NB4 (cell line): ENCODE data around the gene FXR2.

Experiments
- CTCF ChIP-seq: IDR thresholded peaks from one replicate; pipeline ENCODE4 v1.5.1; 2012; ENCODE audit warnings: low read depth, low read length
- MYC ChIP-seq: IDR thresholded peaks from 2 replicates; pipeline ENCODE4 v1.6.1; 2011; ENCODE audit warnings: low read depth, low read length
- POLR2A ChIP-seq: IDR thresholded peaks from 2 replicates; pipeline ENCODE4 v1.6.1; 2011; ENCODE audit warnings: mild to moderate bottlenecking; ENCODE audit not compliant: insufficient read length; ENCODE audit errors: extremely low read depth
- TF ChIP-seq, protein P1 (sequence below): IDR thresholded peaks from 2 replicates; pipeline ENCODE4 v1.6.1; 2011; ENCODE audit warnings: low read depth, low read length

DNA sequence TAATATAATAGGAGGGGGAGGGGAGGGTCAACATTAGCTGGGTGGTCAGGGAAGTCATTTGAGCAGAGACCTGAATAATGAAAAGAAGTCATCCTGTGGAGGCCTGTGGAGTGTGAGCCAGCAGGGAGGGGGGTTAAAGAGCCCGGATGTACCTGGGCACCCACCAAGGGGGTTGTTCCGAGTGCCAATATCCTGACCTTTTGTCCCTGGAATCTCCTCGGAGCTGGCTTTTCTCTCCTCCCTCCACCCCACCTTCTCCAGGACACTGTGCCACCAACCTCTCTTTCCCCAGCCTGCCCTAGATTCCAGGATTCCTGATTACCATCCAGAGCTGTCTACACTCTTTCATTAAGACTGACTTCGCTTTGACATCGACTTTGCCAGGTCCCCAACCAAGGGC is 21.5 kb upstream of the FXR2 start:
- TF ChIP-seq POLR2A (no peak), CTCF (no peak), MYC (no peak)
- TF ChIP-seq, protein P1, sequence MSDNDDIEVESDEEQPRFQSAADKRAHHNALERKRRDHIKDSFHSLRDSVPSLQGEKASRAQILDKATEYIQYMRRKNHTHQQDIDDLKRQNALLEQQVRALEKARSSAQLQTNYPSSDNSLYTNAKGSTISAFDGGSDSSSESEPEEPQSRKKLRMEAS, result no peak
